GM18520 (cell line): Measurements from ENCODE around the gene HOXB7.

Experiments used
- ATAC-seq: cut with Tn5 transposase; IDR thresholded peaks from one replicate; pipeline ENCODE4 v1.9.1; 2021; ENCODE audit not compliant: unreplicated experiment

Gene HOXB7

DNA sequence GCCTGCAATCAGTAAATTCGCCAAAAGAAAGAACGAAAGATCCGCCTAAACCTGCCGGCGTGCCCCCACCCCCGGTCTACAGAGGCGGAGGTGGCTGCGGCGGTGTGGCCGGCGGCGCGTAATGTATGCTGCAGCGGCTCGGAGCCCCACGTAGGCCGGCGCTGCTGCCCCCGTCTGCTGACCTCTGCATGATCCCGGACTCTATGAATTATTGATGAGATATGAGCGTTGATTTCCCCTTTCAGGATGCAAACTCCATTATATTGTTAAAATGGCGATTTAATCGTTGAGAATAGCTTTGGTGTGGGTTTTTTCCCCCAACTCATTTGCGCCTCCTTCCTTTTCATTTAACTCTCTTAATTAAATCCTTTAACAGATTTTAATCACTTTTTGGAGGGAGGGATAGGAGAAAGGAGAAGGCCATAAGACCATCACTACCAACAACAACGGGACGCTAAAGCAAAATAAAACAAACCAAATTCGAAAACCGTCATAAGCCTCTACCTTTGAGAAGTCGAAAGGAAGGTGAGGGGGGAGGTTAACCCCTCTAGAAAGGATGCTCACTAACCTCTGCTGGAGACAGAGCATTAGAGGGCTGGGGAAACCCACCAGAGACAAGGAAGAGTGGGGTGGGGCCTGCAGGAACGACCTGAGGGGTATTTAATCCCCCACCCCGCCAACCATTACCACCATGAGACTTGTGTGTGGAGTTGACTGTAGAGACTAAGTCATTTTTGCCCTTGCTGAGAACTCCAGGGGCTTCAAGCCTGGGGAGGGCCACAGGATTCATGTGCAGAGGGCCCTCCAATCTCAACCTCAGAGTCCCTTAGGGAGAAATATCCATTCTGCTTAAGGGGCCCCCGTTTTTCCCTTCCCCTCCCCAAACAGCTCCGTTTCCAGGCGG lies 24.2 kb downstream of the HOXB7 start:
- no peak for ATAC-seq

DNA sequence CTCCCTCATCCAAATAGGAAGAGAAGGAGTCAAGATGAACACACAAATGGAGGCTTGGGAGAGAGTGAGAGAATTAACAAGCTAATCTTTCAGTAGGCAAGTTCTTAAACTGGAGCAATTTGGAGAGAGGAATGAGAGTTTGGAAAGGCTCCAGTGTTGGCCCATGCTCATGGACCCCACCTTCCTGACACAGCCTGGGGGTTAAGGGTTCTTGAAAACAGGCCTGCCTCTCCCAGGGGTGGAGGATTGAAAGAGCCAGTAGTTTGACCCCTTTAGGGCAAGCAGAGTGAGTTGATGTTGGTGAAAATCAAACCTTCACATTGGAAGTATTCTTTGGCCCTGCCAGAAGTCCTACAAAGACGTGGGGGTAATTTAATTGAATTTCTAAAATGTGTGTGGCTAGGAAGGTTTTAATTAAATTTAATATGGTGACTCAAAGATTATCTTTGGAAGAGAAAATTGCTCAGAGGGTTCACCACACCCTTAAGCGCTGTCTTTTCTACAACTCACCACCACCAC lies 26.5 kb downstream of the HOXB7 start:
- no peak for ATAC-seq

DNA sequence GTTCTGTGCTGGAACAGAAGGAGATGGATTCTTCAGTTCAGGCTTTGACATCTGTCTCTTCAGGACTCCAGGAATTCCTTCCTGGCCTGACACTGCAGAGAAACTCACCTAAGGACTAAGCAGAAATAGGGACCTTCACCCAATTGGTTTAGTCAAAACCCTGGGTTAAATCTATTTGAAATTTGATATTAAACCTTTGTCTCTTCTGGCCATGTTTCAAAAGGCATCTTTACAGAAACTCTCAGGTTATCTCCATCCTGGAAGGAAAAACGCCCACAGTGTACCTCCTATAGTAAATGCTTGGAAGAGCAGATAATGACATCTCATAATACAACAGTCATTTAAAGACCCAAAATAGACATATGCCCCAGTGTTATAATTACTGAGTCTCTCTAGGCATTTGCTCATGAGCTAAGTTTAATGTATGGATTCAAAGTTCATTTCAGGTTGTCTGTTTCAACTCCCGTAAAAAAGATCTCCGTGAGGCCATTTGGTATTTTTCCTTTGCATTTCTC lies 27.1 kb downstream of the HOXB7 start:
- no peak for ATAC-seq

- ATAC-seq = no peak
These were observed 28.1 kb downstream of the HOXB7 start for GRCh38 chr17:48582750-48583069.

- ATAC-seq = no peak
These were observed 30.9 kb downstream of the HOXB7 start for GRCh38 chr17:48579760-48580554.

GRCh38 chr17:48579471-48579759 lies 31.4 kb downstream of the HOXB7 start:
- no peak for ATAC-seq

DNA sequence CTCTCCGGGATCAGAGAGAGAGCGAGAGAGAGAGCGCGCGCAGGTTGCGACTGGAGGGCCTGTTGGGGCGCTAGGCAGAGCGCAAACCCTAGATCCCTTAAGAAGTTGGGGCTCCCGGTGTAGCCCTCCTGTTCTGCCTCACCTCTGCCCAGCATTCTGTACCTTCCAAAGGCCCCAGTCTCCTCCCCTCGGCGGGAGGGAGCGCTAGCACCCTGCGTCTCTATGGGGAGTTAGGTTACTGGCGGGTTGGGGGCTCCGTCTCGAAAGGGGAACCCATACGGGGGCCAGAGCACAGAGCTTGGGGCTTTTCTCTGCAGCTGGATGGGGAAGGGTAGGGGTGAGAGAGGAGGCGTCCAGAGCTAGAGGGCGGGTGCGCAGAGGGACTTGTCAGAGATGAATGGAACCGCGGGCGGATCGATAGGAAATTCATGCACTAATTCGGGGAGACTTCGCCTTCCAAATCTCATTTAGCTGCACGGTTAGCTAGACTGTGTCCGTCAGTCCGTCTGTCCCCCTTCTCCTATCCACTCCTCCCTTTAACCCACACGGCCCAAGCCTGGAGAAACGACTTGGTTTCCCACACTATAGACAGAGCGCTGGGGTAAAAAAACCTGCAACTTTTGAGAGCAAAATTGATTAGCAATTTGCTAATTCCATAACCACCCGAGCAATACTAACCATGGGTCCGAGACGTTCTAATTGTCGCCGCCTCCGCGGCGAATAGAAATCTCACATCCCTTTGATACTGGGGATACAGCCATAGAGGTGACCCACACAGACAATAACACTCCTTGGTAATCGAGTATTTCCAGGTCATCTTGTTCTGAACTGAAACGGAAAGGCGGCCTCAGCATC lies 32.0 kb downstream of the HOXB7 start:
- no peak for ATAC-seq

DNA sequence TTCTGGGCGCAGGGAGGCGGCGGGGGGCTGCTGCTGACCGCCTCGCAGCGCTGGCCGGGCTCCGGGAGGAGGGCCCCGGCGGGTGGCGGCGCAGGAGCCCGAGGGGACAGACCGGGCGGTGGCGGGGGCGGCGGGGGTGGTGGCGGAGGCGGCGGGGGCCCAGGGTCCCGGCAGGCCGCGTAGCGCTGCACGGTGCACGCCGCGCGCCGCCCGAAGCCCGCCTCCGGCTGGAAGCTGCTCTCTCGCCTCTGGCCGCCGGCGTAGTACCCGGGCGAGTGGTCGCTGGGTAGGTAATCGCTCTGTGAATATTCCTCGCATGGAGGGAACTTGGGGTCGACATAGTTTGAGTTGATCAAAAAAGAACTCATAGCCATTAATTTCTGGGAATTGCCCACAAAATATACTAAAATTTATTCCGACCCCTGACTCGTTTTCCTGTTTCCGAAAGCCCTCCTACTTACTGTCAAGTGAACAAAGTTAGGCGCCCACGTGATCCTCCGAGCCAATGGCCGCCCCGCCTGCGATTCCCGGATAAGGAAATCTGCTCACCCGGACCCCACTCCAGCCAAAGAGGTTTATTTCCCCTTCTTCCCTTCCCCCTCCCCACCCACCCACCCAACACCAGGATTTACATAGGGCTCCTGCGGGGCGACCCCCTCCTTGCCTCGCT lies 32.7 kb downstream of the HOXB7 start, which contains the start of gene HOXB4:
Gene HOXB4, minus strand, starts transcription at position 405 of the 670 bp plus-strand sequence. Its CDS starts 31 bp downstream, at position 374.
- ATAC-seq = no peak

DNA sequence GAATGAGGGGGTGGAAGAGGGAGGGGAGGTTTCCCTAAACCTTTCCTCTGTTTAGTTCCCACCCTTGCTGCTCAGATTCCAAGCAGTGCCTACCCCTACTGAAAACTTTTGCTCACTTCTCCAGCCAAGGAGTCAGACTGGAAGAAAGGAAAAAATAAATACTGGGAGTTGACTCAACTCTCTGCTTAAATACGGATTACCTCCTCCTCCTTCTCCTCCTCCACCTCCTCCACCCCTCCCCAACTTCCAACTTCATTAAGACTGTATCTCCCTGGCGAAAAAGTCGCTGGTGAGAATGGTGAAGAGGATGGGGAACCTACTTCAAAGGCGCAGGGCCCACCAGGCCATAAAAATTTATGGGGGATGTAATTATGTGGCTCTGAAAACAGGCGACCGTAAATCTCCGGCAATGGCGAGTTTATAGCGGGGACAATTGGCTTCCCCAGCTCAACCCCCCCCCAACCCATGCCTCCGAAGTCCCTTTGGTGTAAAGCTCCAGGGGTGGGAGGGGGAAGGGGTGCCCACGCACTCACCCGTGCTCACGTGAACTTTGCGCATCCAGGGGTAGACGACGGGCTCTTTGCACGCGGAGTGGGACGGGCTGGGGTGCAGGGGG lies 33.4 kb downstream of the HOXB7 start:
- no peak for ATAC-seq

DNA sequence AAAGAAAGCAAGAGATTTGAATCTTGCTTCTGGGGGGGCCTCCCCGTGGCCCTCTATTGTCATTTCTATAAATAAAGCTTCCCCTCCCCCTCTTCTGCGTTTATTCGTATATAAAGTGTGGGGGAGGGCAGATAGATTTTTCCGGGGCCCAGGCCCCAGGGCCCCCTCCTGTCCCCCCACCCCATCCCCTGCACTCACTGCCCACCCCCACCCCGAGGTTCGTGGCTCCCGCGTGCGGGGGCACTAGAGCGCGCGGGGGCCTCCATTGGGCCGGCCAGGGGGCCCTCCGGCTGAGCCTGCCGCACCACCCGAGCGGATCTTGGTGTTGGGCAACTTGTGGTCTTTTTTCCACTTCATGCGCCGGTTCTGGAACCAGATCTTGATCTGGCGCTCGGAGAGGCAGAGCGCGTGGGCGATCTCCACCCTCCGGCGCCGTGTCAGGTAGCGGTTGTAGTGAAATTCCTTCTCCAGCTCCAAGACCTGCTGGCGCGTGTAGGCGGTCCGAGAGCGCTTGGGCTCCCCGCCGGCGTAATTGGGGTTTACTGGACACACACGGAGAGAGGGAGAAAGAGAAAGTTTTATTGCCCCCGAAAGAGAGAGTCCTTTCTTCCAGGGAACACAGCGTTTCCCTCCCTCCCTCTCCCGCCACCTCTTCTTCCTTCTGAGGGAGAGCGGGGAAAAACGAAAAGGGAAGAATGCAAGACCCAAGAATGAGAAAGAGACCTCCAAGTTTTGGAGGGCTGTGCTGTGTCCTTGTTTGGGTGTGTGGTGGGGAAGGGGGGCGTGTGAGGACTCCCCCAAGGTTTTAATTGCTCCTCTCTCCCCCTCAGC lies 34.1 kb downstream of the HOXB7 start:
- ATAC-seq = no peak

DNA sequence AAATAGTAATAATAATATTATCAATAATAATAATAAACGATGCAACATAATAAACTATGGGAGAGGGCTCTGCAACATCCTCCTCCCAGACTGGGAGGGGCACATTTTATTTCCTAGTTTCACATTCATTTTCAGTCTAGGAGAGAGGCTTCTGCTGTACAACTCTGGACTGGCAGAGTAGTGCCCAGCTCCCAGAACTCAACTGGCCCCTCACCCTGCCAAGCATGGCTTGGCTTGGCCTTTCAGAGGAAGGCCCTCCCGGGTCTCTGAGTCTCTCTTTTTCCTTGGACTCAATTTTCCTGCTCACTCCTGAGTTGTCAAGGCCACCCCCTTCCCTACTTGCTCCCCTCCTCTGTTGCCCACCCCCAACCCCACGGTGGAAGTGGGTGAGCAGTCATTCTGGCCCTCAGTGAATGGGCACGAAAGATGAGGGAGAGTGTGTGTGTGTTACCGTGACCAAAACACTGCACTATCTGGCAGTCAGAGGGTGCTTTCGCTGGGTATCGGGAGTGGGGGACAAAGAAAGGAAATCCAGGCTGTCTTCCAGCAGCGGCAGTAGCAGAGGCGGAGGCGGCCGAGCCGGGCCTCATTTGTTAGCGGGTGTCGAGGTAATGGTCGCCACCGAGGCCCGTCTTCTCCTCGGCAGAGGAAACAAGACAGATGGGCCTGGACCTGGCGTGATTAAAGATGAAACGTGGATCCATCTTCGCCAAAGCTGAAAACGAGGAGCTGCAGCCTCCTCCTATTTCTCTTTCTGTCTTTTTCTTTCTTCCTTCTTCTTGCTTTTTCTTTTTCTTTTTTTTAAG lies 34.9 kb downstream of the HOXB7 start:
- no peak for ATAC-seq

DNA sequence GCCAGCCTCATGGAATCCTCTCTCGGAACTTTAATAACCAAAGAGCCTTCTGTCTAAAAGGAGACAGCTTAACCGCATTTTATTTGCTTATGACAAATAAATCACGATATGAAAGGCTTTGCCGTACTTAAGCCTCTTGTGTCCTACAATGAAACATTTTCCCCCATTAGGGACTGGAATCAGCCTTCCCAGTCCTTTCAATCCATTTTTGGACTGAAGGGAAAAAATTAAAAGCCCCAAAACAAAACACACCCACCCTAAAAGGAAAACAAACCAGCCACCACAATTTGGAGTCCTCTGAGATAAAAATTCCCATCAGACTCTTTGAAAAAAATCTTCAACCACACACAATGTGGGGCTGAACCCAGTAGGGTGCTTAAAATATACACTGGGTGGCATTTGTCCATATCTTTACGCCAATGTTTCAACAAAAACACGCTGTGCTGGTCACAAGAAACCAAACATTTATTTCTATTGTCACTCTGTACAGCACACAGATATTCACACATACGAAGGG lies 35.7 kb downstream of the HOXB7 start:
- no peak for ATAC-seq

- ATAC-seq = no peak
These were observed 36.2 kb downstream of the HOXB7 start for GRCh38 chr17:48574505-48575065.

DNA sequence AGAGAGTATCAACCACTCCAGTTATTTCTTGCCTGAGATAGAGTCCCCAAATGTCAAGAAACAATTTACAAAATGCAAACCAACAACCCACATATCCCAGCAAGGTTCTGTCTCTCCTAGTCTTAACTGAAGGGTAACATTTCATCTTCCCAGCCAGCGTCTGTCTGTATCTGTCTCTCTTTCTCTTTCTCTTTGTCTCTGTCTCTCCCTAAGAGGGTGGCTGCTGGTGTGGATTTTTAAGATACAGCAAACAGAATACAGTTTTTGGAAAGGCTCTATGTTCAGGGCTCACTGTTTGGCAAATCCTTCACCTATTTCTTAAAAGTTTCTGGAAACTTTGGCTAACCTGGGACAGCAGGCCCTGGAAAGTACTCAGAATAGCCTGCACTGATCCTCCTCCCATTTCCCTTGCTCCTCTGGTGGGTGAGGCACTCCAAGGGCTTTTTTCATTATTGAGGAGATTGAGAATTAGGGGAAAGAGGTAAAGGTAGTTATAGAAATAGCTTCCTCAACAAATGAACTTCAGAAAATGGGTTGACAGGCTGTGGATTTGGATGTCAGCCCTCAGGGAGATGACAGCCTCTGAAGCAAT lies 38.9 kb downstream of the HOXB7 start:
- no peak for ATAC-seq

- ATAC-seq = no peak
These were observed 39.6 kb downstream of the HOXB7 start for GRCh38 chr17:48571024-48571818.

GRCh38 chr17:48570325-48571023 lies 40.3 kb downstream of the HOXB7 start:
- ATAC-seq = no peak
